Measurements from ENCODE around the gene TBC1D4. TPM values are rescaled to one million over a fixed set of nuclear protein-coding genes. Genes with fewer than 3 reads are reported as not detected.

TBC1D4 gene
- total and polyA plus RNA-seq, 7 donors, result 5.4 to 15.0 (median 7.8) TPM

DNA sequence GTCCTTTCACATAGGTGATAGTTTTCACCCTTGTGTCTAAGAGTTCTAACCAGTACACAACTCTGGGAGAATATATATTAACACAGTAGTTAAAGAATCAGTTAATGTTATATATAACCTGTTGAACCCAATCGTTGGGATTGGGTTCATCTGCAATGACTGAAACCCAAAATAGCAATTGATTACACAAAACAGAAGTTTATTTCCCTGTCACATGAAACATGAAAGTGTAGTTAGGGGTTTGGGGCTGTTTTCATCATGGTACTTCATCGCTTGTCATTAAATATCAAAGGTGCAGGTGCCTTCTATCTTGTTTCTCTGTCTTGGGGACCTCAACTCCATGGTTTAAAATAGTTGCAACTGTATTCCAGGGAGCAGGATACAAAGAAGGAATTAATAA, 106.6 kb downstream of the TBC1D4 start:
- no peaks in the 10 kb centered on the region for H3K9me3 ChIP-seq
- H3K4me1 ChIP-seq, result peaks cover 0 to 7% (median 0%) of the 10 kb centered on the region in 4 donors
- intact Hi-C loops (cut with DNase I), result no loop called here
- H3K27ac ChIP-seq, result no peak overlapping the region
- no peaks in the 10 kb centered on the region for H3K36me3 ChIP-seq
- H3K4me3 ChIP-seq, result no peak overlapping the region
- no peak for DNase-seq
- TF ChIP-seq POLR2AphosphoS5 (IDR thresholded peaks at IDR 0.05), result no peak
- WGBS, 2 donors, result 75 to 84% methylated on average over 2 of the region's 2 CpGs
- H3K27me3 ChIP-seq, result no peaks in the 10 kb centered on the region

DNA sequence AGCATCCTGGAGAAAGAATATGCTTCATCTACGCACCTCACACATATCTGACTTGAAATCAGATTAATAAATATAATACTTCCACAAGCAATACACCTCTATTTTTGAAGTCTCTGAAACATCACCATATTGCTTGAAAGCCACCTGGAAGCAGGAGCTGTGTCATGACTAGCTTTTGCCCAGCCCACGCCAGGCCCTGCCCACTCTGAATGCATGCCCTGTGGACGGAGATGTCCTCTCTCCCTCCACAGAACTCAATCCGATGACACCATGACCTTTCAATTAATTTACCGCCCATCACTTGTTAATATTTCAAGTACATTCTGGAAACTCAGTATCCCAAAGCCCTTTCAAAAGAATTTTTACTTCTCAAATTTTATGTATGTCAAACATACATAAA, 108.0 kb downstream of the TBC1D4 start:
- Histone ChIP-seq H3K4me3 (no peak overlapping the region), H3K27me3 (no peaks in the 10 kb centered on the region), H3K9me3 (no peaks in the 10 kb centered on the region), H3K36me3 (no peaks in the 10 kb centered on the region), H3K4me1 (peaks cover 0 to 7% (median 4%) of the 10 kb centered on the region in 4 donors), H3K27ac (no peak overlapping the region)
- intact Hi-C loops (cut with DNase I), result loop anchor here (2.0 kb wide), 2 partner anchors 109 to 175 kb away; partner anchors contain the start of genes TBC1D4 and UCHL3
- DNase-seq, result no peak
- TF ChIP-seq CTCF (IDR thresholded peaks at IDR 0.05) (no peak), POLR2AphosphoS5 (IDR thresholded peaks at IDR 0.05) (no peak), POLR2A (IDR thresholded peaks at IDR 0.05) (no peak), EP300 (IDR thresholded peaks at IDR 0.05) (no peak)
- WGBS, 2 donors, result 74 to 81% methylated on average over 5 of the region's 5 CpGs

GRCh38 chr13:75372923-75373841, 108.8 kb downstream of the TBC1D4 start:
- H3K9me3 ChIP-seq, result no peaks in the 10 kb centered on the region
- H3K4me1 ChIP-seq, result peaks cover 0 to 12% (median 8%) of the 10 kb centered on the region in 4 donors
- DNase-seq, result no peak
- 76 to 78% methylated on average over 13 of the region's 13 CpGs for WGBS, 2 donors
- peak overlapping the region in 1 of 4 donors; percentile 46 for H3K27ac ChIP-seq
- intact Hi-C loops (cut with DNase I), result loop anchor here (2.0 kb wide), 2 partner anchors 110 to 176 kb away; partner anchors contain the start of genes TBC1D4 and UCHL3
- TF ChIP-seq POLR2A (IDR thresholded peaks at IDR 0.05) (no peak), CTCF (IDR thresholded peaks at IDR 0.05) (no peak), EP300 (IDR thresholded peaks at IDR 0.05) (no peak), POLR2AphosphoS5 (IDR thresholded peaks at IDR 0.05) (no peak)
- no peaks in the 10 kb centered on the region for H3K36me3 ChIP-seq
- H3K27me3 ChIP-seq, result no peaks in the 10 kb centered on the region
- H3K4me3 ChIP-seq, result no peak overlapping the region

- no peak for DNase-seq
- intact Hi-C loops (cut with DNase I), result loop anchor here (2.0 kb wide), 2 partner anchors 110 to 176 kb away; partner anchors contain the start of genes TBC1D4 and UCHL3
- no peak overlapping the region for H3K4me3 ChIP-seq
- WGBS, 2 donors, result 16 to 48% methylated on average over 1 of the region's 1 CpG
- no peaks in the 10 kb centered on the region for H3K36me3 ChIP-seq
- no peaks in the 10 kb centered on the region for H3K9me3 ChIP-seq
- H3K4me1 ChIP-seq, result peaks cover 0 to 19% (median 13%) of the 10 kb centered on the region in 4 donors
- no peaks in the 10 kb centered on the region for H3K27me3 ChIP-seq
- H3K27ac ChIP-seq, result peak overlapping the region in 1 of 4 donors; percentile 46
- TF ChIP-seq EP300 (IDR thresholded peaks at IDR 0.05) (no peak), CTCF (IDR thresholded peaks at IDR 0.05) (peak in 3 of 4 experiments; percentile 35 to 73 (median 61))
Measured at GRCh38 chr13:75372517-75372916, 109.5 kb downstream of the TBC1D4 start.

GRCh38 chr13:75371203-75371602, 110.8 kb downstream of the TBC1D4 start:
- DNase-seq, result no peak
- H3K36me3 ChIP-seq, result no peaks in the 10 kb centered on the region
- peaks cover 0 to 20% (median 13%) of the 10 kb centered on the region in 4 donors for H3K4me1 ChIP-seq
- no peaks in the 10 kb centered on the region for H3K9me3 ChIP-seq
- intact Hi-C loops (cut with DNase I), result no loop called here
- TF ChIP-seq EP300 (IDR thresholded peaks at IDR 0.05), result no peak
- TF ChIP-seq CTCF (IDR thresholded peaks at IDR 0.05), result no peak
- TF ChIP-seq POLR2AphosphoS5 (IDR thresholded peaks at IDR 0.05), result no peak
- TF ChIP-seq POLR2A (IDR thresholded peaks at IDR 0.05), result no peak
- no peaks in the 10 kb centered on the region for H3K27me3 ChIP-seq
- no peak overlapping the region for H3K4me3 ChIP-seq
- no peak overlapping the region for H3K27ac ChIP-seq
